SJSA1 (cell line): ENCODE measurements around the gene EPHA6. TPM values are rescaled to one million over a fixed set of nuclear protein-coding genes. Genes with fewer than 3 reads are reported as not detected.

Experiments used
- DNase-seq, 2 experiments: peaks; one replicate each; pipeline ENCODE4 v3.0.0-alpha.2; 2015 to 2020; ENCODE audit warnings: low spot score in 2 of 2, low read depth in 1 of 2
- H3K27ac ChIP-seq: fragments of 250-450 bp; sonication (Bioruptor Pico); 2 replicates; pipeline ENCODE4 v1.5.1; 2020; ENCODE audit warnings: mild to moderate bottlenecking, moderate library complexity
- H3K27me3 ChIP-seq: fragments of 250-450 bp; sonication (Bioruptor Pico); replicated peaks from 2 replicates; pipeline ENCODE4 v1.5.1; 2020; ENCODE audit warnings: mild to moderate bottlenecking, moderate library complexity
- H3K36me3 ChIP-seq: fragments of 250-450 bp; sonication (Bioruptor Pico); 2 replicates; pipeline ENCODE4 v1.5.1; 2020; ENCODE audit warnings: mild to moderate bottlenecking
- H3K4me1 ChIP-seq: fragments of 250-450 bp; sonication (Bioruptor Pico); replicated peaks from 2 replicates; pipeline ENCODE4 v1.6.1; 2021; ENCODE audit warnings: mild to moderate bottlenecking
- H3K4me3 ChIP-seq: fragments of 250-450 bp; sonication (Bioruptor Pico); 2 replicates; pipeline ENCODE4 v1.5.1; 2020; ENCODE audit warnings: mild to moderate bottlenecking
- H3K9me3 ChIP-seq: fragments of 250-450 bp; sonication (Bioruptor Pico); replicated peaks from 2 replicates; pipeline ENCODE4 v1.5.1; 2020; ENCODE audit warnings: mild to moderate bottlenecking
- total RNA-seq: library from RNA; depleted of rRNA; stranded (reverse); fragments of >200 nt; shearing (Covaris generic); gene quantifications from 2 replicates; pipeline ENCODE4 v1.2.3, GENCODE V29; 2014

EPHA6 gene
- total RNA-seq, 1 experiment from 2014 or later = not detected

GRCh38 chr3:97197083-97197482, 382.7 kb downstream of the EPHA6 start:
- no peaks in the 10 kb centered on the region for H3K27me3 ChIP-seq
- H3K9me3 ChIP-seq = no peaks in the 10 kb centered on the region
- H3K27ac ChIP-seq = no peak overlapping the region
- no peaks in the 10 kb centered on the region for H3K4me1 ChIP-seq
- no peaks in the 10 kb centered on the region for H3K36me3 ChIP-seq
- H3K4me3 ChIP-seq = no peak overlapping the region
- DNase-seq = no peak

GRCh38 chr3:97197830-97198229, 383.4 kb downstream of the EPHA6 start:
- Histone ChIP-seq H3K4me1 (no peaks in the 10 kb centered on the region), H3K27me3 (no peaks in the 10 kb centered on the region), H3K9me3 (no peaks in the 10 kb centered on the region), H3K27ac (no peak overlapping the region), H3K36me3 (no peaks in the 10 kb centered on the region), H3K4me3 (no peak overlapping the region)
- DNase-seq = no peak

- H3K27ac ChIP-seq = no peak overlapping the region
- no peaks in the 10 kb centered on the region for H3K4me1 ChIP-seq
- H3K4me3 ChIP-seq = no peak overlapping the region
- DNase-seq = no peak
- no peaks in the 10 kb centered on the region for H3K27me3 ChIP-seq
- H3K9me3 ChIP-seq = no peaks in the 10 kb centered on the region
- no peaks in the 10 kb centered on the region for H3K36me3 ChIP-seq
These were observed 386.0 kb downstream of the EPHA6 start for GRCh38 chr3:97200387-97200786.

- H3K27ac ChIP-seq = no peak overlapping the region
- H3K4me1 ChIP-seq = no peaks in the 10 kb centered on the region
- H3K36me3 ChIP-seq = no peaks in the 10 kb centered on the region
- no peaks in the 10 kb centered on the region for H3K27me3 ChIP-seq
- H3K4me3 ChIP-seq = no peak overlapping the region
- no peaks in the 10 kb centered on the region for H3K9me3 ChIP-seq
- no peak for DNase-seq
These were observed 387.4 kb downstream of the EPHA6 start for GRCh38 chr3:97201814-97202213.

- peaks cover 24% of the 10 kb centered on the region for H3K4me1 ChIP-seq
- no peaks in the 10 kb centered on the region for H3K36me3 ChIP-seq
- H3K4me3 ChIP-seq = no peak overlapping the region
- H3K27me3 ChIP-seq = no peaks in the 10 kb centered on the region
- H3K9me3 ChIP-seq = no peaks in the 10 kb centered on the region
- no peak for DNase-seq
- no peak overlapping the region for H3K27ac ChIP-seq
These were observed 414.6 kb downstream of the EPHA6 start for GRCh38 chr3:97228966-97229365.

- Histone ChIP-seq H3K4me1 (peaks cover 29% of the 10 kb centered on the region), H3K36me3 (no peaks in the 10 kb centered on the region), H3K27me3 (no peaks in the 10 kb centered on the region), H3K27ac (peak overlapping the region; percentile 33; the same call in 1 of the 2 replicates), H3K4me3 (no peak overlapping the region), H3K9me3 (no peaks in the 10 kb centered on the region)
- peak in 1 of 2 experiments; percentile 57 for DNase-seq
These were observed 416.1 kb downstream of the EPHA6 start for GRCh38 chr3:97230486-97230885.

GRCh38 chr3:97232393-97233034, 418.1 kb downstream of the EPHA6 start:
- no peak overlapping the region for H3K4me3 ChIP-seq
- H3K36me3 ChIP-seq = no peaks in the 10 kb centered on the region
- no peaks in the 10 kb centered on the region for H3K27me3 ChIP-seq
- peaks cover 34% of the 10 kb centered on the region for H3K4me1 ChIP-seq
- DNase-seq = peak in 1 of 2 experiments; percentile 29
- H3K27ac ChIP-seq = no peak overlapping the region
- no peaks in the 10 kb centered on the region for H3K9me3 ChIP-seq

- no peak for DNase-seq
- Histone ChIP-seq H3K36me3 (no peaks in the 10 kb centered on the region), H3K27ac (no peak overlapping the region), H3K9me3 (no peaks in the 10 kb centered on the region), H3K27me3 (no peaks in the 10 kb centered on the region), H3K4me1 (peaks cover 34% of the 10 kb centered on the region), H3K4me3 (no peak overlapping the region)
These were observed 420.8 kb downstream of the EPHA6 start for GRCh38 chr3:97235179-97235578.

GRCh38 chr3:97235611-97236315, 421.4 kb downstream of the EPHA6 start:
- H3K36me3 ChIP-seq = no peaks in the 10 kb centered on the region
- H3K27ac ChIP-seq = no peak overlapping the region
- DNase-seq = no peak

GRCh38 chr3:97241417-97241816, 427.0 kb downstream of the EPHA6 start:
- Histone ChIP-seq H3K36me3 (no peaks in the 10 kb centered on the region), H3K27ac (no peak overlapping the region), H3K4me3 (no peak overlapping the region), H3K27me3 (no peaks in the 10 kb centered on the region), H3K4me1 (peaks cover 4% of the 10 kb centered on the region), H3K9me3 (no peaks in the 10 kb centered on the region)
- no peak for DNase-seq

More at GRCh38 chr3:97235611-97236315, 421.4 kb downstream of the EPHA6 start:
- no peaks in the 10 kb centered on the region for H3K27me3 ChIP-seq
- peaks cover 33% of the 10 kb centered on the region for H3K4me1 ChIP-seq
- no peaks in the 10 kb centered on the region for H3K9me3 ChIP-seq
- no peak overlapping the region for H3K4me3 ChIP-seq

- H3K4me1 ChIP-seq = no peaks in the 10 kb centered on the region
- no peaks in the 10 kb centered on the region for H3K9me3 ChIP-seq
- H3K4me3 ChIP-seq = no peak overlapping the region
- no peak for DNase-seq
- H3K27ac ChIP-seq = no peak overlapping the region
- no peaks in the 10 kb centered on the region for H3K36me3 ChIP-seq
- H3K27me3 ChIP-seq = no peaks in the 10 kb centered on the region; the same call in 1 of the 2 replicates
These were observed 431.0 kb downstream of the EPHA6 start for GRCh38 chr3:97245201-97245910.

- H3K27me3 ChIP-seq = no peaks in the 10 kb centered on the region
- H3K4me3 ChIP-seq = no peak overlapping the region
- no peak overlapping the region for H3K27ac ChIP-seq
- no peaks in the 10 kb centered on the region for H3K36me3 ChIP-seq
- no peak for DNase-seq
- H3K4me1 ChIP-seq = no peaks in the 10 kb centered on the region
- H3K9me3 ChIP-seq = no peaks in the 10 kb centered on the region
These were observed 441.7 kb downstream of the EPHA6 start for GRCh38 chr3:97256060-97256459.

GRCh38 chr3:97257942-97258697, 443.7 kb downstream of the EPHA6 start:
- H3K9me3 ChIP-seq = no peaks in the 10 kb centered on the region
- no peaks in the 10 kb centered on the region for H3K36me3 ChIP-seq
- DNase-seq = no peak
- no peaks in the 10 kb centered on the region for H3K4me1 ChIP-seq
- no peak overlapping the region for H3K4me3 ChIP-seq
- H3K27me3 ChIP-seq = no peaks in the 10 kb centered on the region
- no peak overlapping the region for H3K27ac ChIP-seq
